ENCODE results near the gene TNFRSF1B. TPM values are rescaled to one million over a fixed set of nuclear protein-coding genes. Genes with fewer than 3 reads are reported as not detected.

The TNFRSF1B gene
- total RNA-seq, 1 experiment from 2014 or later = not detected

DNA sequence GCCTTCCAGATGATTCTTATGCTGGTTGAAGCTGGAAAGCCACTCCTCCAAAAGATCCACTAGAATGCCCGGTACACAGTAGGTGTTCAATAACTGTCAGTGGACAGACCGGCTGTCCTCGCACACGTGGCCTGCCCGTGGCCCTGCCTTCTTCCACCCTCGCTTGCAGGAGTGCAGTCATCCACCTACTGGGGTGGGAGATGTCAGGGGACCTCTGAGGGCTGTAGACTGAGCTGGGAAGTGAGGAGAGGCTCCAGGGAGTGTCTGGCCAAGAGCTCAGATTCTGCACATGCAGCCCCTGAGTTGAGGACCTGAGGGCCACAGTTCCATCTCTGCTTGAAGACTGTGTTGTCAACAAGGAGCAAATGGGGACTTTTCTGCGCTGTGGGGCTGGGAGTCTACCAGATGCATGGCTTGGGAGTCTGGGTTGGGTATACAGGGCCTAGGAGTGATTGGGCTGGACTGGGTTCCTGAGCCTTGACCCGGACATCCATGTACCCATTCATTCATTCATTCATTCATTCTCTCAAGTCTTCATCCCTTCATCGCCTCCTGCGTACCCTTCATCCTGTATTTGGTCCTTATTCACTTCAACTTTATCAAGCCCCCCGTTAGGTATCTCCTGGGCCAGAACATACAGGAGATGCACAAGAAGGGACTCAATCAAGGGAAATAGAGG, 4.2 kb upstream of the TNFRSF1B start:
- no peaks in the 10 kb centered on the region for H3K4me1 ChIP-seq (ENCODE audit: insufficient read depth, low read length, poor library complexity, severe bottlenecking)
- ChIA-PET POLR2A (ENCODE audit: low non-redundant PET) (no interaction called here), CTCF (interaction anchor here (0.6 to 0.8 kb wide), 2 partner anchors 28 to 38 kb away, joined by 3 to 7 read pairs; no protein-coding TSS in a partner anchor)
- H3K27ac ChIP-seq (ENCODE audit: low read depth, low read length, poor library complexity, severe bottlenecking) = no peak overlapping the region
- no peaks in the 10 kb centered on the region for H3K36me3 ChIP-seq (ENCODE audit: insufficient read depth, low read length, poor library complexity, severe bottlenecking)
- H3K4me3 ChIP-seq (ENCODE audit: low read depth, low read length, poor library complexity, severe bottlenecking) = no peak overlapping the region
- DNase-seq (ENCODE audit: low spot score) = no peak
- H3K27me3 ChIP-seq (replicated peaks; ENCODE audit: insufficient read depth, low read depth, low read length, poor library complexity) = peaks cover 20% of the 10 kb centered on the region
- TF ChIP-seq, protein P1, sequence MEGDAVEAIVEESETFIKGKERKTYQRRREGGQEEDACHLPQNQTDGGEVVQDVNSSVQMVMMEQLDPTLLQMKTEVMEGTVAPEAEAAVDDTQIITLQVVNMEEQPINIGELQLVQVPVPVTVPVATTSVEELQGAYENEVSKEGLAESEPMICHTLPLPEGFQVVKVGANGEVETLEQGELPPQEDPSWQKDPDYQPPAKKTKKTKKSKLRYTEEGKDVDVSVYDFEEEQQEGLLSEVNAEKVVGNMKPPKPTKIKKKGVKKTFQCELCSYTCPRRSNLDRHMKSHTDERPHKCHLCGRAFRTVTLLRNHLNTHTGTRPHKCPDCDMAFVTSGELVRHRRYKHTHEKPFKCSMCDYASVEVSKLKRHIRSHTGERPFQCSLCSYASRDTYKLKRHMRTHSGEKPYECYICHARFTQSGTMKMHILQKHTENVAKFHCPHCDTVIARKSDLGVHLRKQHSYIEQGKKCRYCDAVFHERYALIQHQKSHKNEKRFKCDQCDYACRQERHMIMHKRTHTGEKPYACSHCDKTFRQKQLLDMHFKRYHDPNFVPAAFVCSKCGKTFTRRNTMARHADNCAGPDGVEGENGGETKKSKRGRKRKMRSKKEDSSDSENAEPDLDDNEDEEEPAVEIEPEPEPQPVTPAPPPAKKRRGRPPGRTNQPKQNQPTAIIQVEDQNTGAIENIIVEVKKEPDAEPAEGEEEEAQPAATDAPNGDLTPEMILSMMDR (conservative IDR thresholded peaks at IDR 0.05; ENCODE audit: low read depth, low read length) = no peak
- no peak for TF ChIP-seq EZH2 (IDR thresholded peaks at IDR 0.05; ENCODE audit: borderline replicate concordance, low read depth, low read length, poor library complexity, severe bottlenecking)
- BruUV-seq (replicated peaks) = no TSS peak
- no peaks in the 10 kb centered on the region for H3K9me3 ChIP-seq (ENCODE audit: low read depth, low read length, poor library complexity, severe bottlenecking)
- intact Hi-C loops (cut with micrococcal nuclease; ENCODE audit: unreplicated experiment) = no loop called here

DNA sequence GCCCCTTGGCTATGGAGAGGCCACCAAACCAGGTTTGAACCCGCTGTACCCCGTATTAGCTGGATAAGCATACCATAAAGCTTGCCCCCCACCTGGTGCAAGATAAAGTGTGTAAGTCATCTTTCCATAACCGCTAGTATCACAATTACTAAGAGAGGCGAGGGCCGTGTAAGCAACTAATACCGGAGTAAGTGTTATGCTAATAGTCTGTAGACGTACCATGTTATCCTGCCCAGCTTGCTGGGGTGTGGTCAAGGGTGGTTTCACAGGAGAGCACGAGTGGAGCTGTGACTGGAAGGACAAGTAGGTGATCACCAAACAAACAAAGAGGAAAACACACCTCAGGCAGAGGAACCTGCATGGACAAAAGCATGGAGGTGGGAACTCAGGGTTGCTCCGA, 3.6 kb upstream of the TNFRSF1B start:
- no TSS peak for BruUV-seq (replicated peaks)
- no peak overlapping the region for H3K27ac ChIP-seq (ENCODE audit: low read depth, low read length, poor library complexity, severe bottlenecking)
- ChIA-PET CTCF (no interaction called here), POLR2A (ENCODE audit: low non-redundant PET) (no interaction called here)
- no peak for DNase-seq (ENCODE audit: low spot score)
- H3K4me1 ChIP-seq (ENCODE audit: insufficient read depth, low read length, poor library complexity, severe bottlenecking) = no peaks in the 10 kb centered on the region
- H3K36me3 ChIP-seq (ENCODE audit: insufficient read depth, low read length, poor library complexity, severe bottlenecking) = no peaks in the 10 kb centered on the region
- peaks cover 26% of the 10 kb centered on the region for H3K27me3 ChIP-seq (replicated peaks; ENCODE audit: insufficient read depth, low read depth, low read length, poor library complexity)
- H3K9me3 ChIP-seq (ENCODE audit: low read depth, low read length, poor library complexity, severe bottlenecking) = no peaks in the 10 kb centered on the region
- intact Hi-C loops (cut with micrococcal nuclease; ENCODE audit: unreplicated experiment) = no loop called here
- no peak overlapping the region for H3K4me3 ChIP-seq (ENCODE audit: low read depth, low read length, poor library complexity, severe bottlenecking)
- TF ChIP-seq, protein P1 (conservative IDR thresholded peaks at IDR 0.05; ENCODE audit: low read depth, low read length) = no peak
- TF ChIP-seq EZH2 (IDR thresholded peaks at IDR 0.05; ENCODE audit: borderline replicate concordance, low read depth, low read length, poor library complexity, severe bottlenecking) = no peak

DNA sequence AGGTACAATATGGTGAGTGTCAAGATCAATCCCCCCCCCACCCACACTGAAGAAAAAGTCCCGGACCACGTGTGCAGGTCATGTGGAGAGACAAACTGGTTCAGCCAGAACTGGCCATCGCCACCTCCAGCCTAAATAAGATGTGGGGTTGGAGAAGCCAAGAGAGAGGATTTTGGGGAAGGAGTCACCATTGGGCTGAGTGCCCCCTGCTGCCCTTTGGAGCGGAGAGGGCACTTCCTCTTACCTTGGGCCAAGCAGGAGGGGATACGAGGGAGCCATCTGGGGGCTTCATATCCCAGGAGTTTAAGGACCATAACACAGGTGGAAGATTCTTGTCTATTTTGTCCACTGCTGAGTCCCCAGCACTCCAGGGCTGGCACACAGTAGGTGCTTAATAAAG, 2.6 kb upstream of the TNFRSF1B start:
- ChIA-PET POLR2A (ENCODE audit: low non-redundant PET) (no interaction called here), CTCF (no interaction called here)
- BruUV-seq (replicated peaks) = no TSS peak
- Histone ChIP-seq H3K36me3 (ENCODE audit: insufficient read depth, low read length, poor library complexity, severe bottlenecking) (no peaks in the 10 kb centered on the region), H3K4me3 (ENCODE audit: low read depth, low read length, poor library complexity, severe bottlenecking) (no peak overlapping the region), H3K27ac (ENCODE audit: low read depth, low read length, poor library complexity, severe bottlenecking) (no peak overlapping the region), H3K4me1 (ENCODE audit: insufficient read depth, low read length, poor library complexity, severe bottlenecking) (no peaks in the 10 kb centered on the region), H3K27me3 (replicated peaks; ENCODE audit: insufficient read depth, low read depth, low read length, poor library complexity) (peaks cover 35% of the 10 kb centered on the region), H3K9me3 (ENCODE audit: low read depth, low read length, poor library complexity, severe bottlenecking) (no peaks in the 10 kb centered on the region)
- intact Hi-C loops (cut with micrococcal nuclease; ENCODE audit: unreplicated experiment) = no loop called here
- TF ChIP-seq, protein P1 (conservative IDR thresholded peaks at IDR 0.05; ENCODE audit: low read depth, low read length) = no peak
- no peak for TF ChIP-seq EZH2 (IDR thresholded peaks at IDR 0.05; ENCODE audit: borderline replicate concordance, low read depth, low read length, poor library complexity, severe bottlenecking)
- DNase-seq (ENCODE audit: low spot score) = no peak
